Progenitor cell of endocrine pancreas (in vitro differentiated cells): ENCODE data around the gene HS3ST3B1. TPM values are rescaled to one million over a fixed set of nuclear protein-coding genes. Genes with fewer than 3 reads are reported as not detected.
A peak's percentile ranks its signal among the peaks of the same experiment; 100 is the strongest.

Source experiments
- DNase-seq: peaks from one replicate; pipeline ENCODE4 v3.0.0; 2021; ENCODE audit warnings: low spot score; ENCODE audit not compliant: unreplicated experiment
- H3K27ac Mint-ChIP-seq: 2 replicates; pipeline ENCODE4 v1.8.0; 2021; ENCODE audit warnings: mild to moderate bottlenecking, moderate library complexity, mixed read lengths
- H3K27me3 Mint-ChIP-seq: 2 replicates; pipeline ENCODE4 v1.8.0; 2021; ENCODE audit warnings: mixed read lengths
- H3K36me3 Mint-ChIP-seq: 2 replicates; pipeline ENCODE4 v1.8.0; 2022; ENCODE audit warnings: mixed read lengths; ENCODE audit not compliant: insufficient read depth
- H3K4me1 Mint-ChIP-seq: 2 replicates; pipeline ENCODE4 v1.8.0; 2021; ENCODE audit warnings: low read depth, mixed read lengths
- H3K4me3 Mint-ChIP-seq: 2 replicates; pipeline ENCODE4 v1.8.0; 2021; ENCODE audit warnings: low read depth, mild to moderate bottlenecking, moderate library complexity, mixed read lengths
- H3K9me3 Mint-ChIP-seq: 2 replicates; pipeline ENCODE4 v1.8.0; 2021; ENCODE audit warnings: low read depth, mixed read lengths
- CTCF ChIP-seq: fragments of 200-600 bp; sonication (generic); IDR thresholded peaks from one replicate; pipeline ENCODE4 v1.5.0; 2021; ENCODE audit warnings: antibody characterized with exemption, mild to moderate bottlenecking; ENCODE audit not compliant: unreplicated experiment
- total RNA-seq: library from RNA; stranded (reverse); gene quantifications from 2 replicates; pipeline ENCODE4 v1.2.1, GENCODE V29; 2021

HS3ST3B1 gene
- total RNA-seq, 1 donor from 2014 or later: 16.7 TPM

GRCh38 chr17:14299280-14300141 lies 1.4 kb upstream of the HS3ST3B1 start:
- H3K4me1 Mint-ChIP-seq: peaks cover 29% of the 10 kb centered on the region
- peak overlapping the region; percentile 90 for H3K4me3 Mint-ChIP-seq
- DNase-seq: peak; percentile 33
- H3K36me3 Mint-ChIP-seq: no peaks in the 10 kb centered on the region
- TF ChIP-seq CTCF: no peak
- H3K9me3 Mint-ChIP-seq: no peaks in the 10 kb centered on the region
- peak overlapping the region; percentile 90 for H3K27ac Mint-ChIP-seq
- H3K27me3 Mint-ChIP-seq: peaks cover 63% of the 10 kb centered on the region

GRCh38 chr17:14301279-14302090 lies 604 bp downstream of the HS3ST3B1 start:
- Mint-ChIP-seq H3K4me3 (peak overlapping the region; percentile 90), H3K9me3 (no peaks in the 10 kb centered on the region), H3K4me1 (peaks cover 35% of the 10 kb centered on the region), H3K27ac (peak overlapping the region; percentile 91), H3K36me3 (no peaks in the 10 kb centered on the region), H3K27me3 (peaks cover 50% of the 10 kb centered on the region)
- DNase-seq: peak; percentile 24
- peak; percentile 36 for TF ChIP-seq CTCF

- no peaks in the 10 kb centered on the region for H3K36me3 Mint-ChIP-seq
- no peak for TF ChIP-seq CTCF
- H3K4me1 Mint-ChIP-seq: peaks cover 35% of the 10 kb centered on the region
- peaks cover 47% of the 10 kb centered on the region for H3K27me3 Mint-ChIP-seq
- no peaks in the 10 kb centered on the region for H3K9me3 Mint-ChIP-seq
- no peak for DNase-seq
- peak overlapping the region; percentile 91 for H3K27ac Mint-ChIP-seq
- peak overlapping the region; percentile 90 for H3K4me3 Mint-ChIP-seq
These were observed 1.2 kb downstream of the HS3ST3B1 start for GRCh38 chr17:14302091-14302430.

GRCh38 chr17:14302431-14303099 lies 1.7 kb downstream of the HS3ST3B1 start:
- H3K27me3 Mint-ChIP-seq: peaks cover 46% of the 10 kb centered on the region
- peaks cover 35% of the 10 kb centered on the region for H3K4me1 Mint-ChIP-seq
- DNase-seq: peak; percentile 86

More at GRCh38 chr17:14302431-14303099, 1.7 kb downstream of the HS3ST3B1 start:
- Mint-ChIP-seq H3K27ac (peak overlapping the region; percentile 91), H3K4me3 (peak overlapping the region; percentile 90), H3K36me3 (no peaks in the 10 kb centered on the region), H3K9me3 (no peaks in the 10 kb centered on the region)
- TF ChIP-seq CTCF: peak; percentile 95
